DOHH2 (cell line): ENCODE measurements around the gene PAK1.

Experiments
- H3F3A ChIP-seq: fragments of 200-600 bp; sonication (generic), shearing (Covaris generic); 2 replicates; pipeline ENCODE4 v1.6.0; 2016; ENCODE audit warnings: antibody characterized with exemption, mild to moderate bottlenecking; ENCODE audit not compliant: control insufficient read depth, insufficient read depth
- H3K27ac ChIP-seq: fragments of 200-600 bp; sonication (generic); 2 replicates; pipeline ENCODE4 v1.5.1; 2014; ENCODE audit warnings: low read depth, mild to moderate bottlenecking, low read length, moderate library complexity
- H3K27me3 ChIP-seq: fragments of 200-600 bp; sonication (generic); 2 replicates; pipeline ENCODE4 v1.6.1; 2014; ENCODE audit warnings: mild to moderate bottlenecking, low read length, mixed read lengths; ENCODE audit not compliant: control insufficient read depth
- H3K36me3 ChIP-seq: fragments of 200-600 bp; sonication (generic); 2 replicates; pipeline ENCODE4 v1.6.1; 2014; ENCODE audit warnings: mild to moderate bottlenecking, low read length, moderate library complexity, mixed read lengths; ENCODE audit not compliant: control insufficient read depth
- H3K4me1 ChIP-seq: fragments of 200-600 bp; sonication (generic); 2 replicates; pipeline ENCODE4 v1.6.1; 2014; ENCODE audit warnings: mild to moderate bottlenecking, low read length, mixed read lengths; ENCODE audit not compliant: control insufficient read depth
- H3K4me2 ChIP-seq: fragments of 200-600 bp; sonication (generic); 2 replicates; pipeline ENCODE4 v1.6.0; 2014; ENCODE audit warnings: mild to moderate bottlenecking, low read length, moderate library complexity
- H3K4me3 ChIP-seq: fragments of 200-600 bp; sonication (generic); 2 replicates; pipeline ENCODE4 v1.5.1; 2014; ENCODE audit warnings: mild to moderate bottlenecking, low read length, mixed read lengths
- H3K79me2 ChIP-seq: fragments of 200-600 bp; sonication (generic); 2 replicates; pipeline ENCODE4 v1.6.1; 2014; ENCODE audit warnings: mild to moderate bottlenecking, low read length, mixed read lengths; ENCODE audit not compliant: control insufficient read depth
- H3K9me2 ChIP-seq: fragments of 200-600 bp; sonication (generic); replicated peaks from 2 replicates; pipeline ENCODE4 v1.6.1; 2014; ENCODE audit warnings: mild to moderate bottlenecking, low read length, mixed read lengths; ENCODE audit not compliant: control insufficient read depth
- H3K9me3 ChIP-seq: fragments of 200-600 bp; sonication (generic); 2 replicates; pipeline ENCODE4 v1.6.1; 2014; ENCODE audit warnings: antibody characterized with exemption, low read length, mixed read lengths; ENCODE audit not compliant: control insufficient read depth, insufficient read depth
- H4K20me1 ChIP-seq: fragments of 200-600 bp; sonication (generic); 2 replicates; pipeline ENCODE4 v1.6.0; 2014; ENCODE audit warnings: low read depth, mild to moderate bottlenecking, antibody characterized with exemption, low read length, moderate library complexity; ENCODE audit not compliant: control insufficient read depth, insufficient read depth
- CTCF ChIP-seq: fragments of 200-600 bp; sonication (generic); IDR thresholded peaks from one replicate; pipeline ENCODE4 v1.5.1; 2014; ENCODE audit warnings: antibody characterized with exemption, mild to moderate bottlenecking, low read depth, low read length; ENCODE audit not compliant: poor library complexity, severe bottlenecking
- EZH2phosphoT487 ChIP-seq: fragments of 200-600 bp; sonication (generic); IDR thresholded peaks from 2 replicates; pipeline ENCODE4 v1.6.1; 2017; ENCODE audit warnings: borderline replicate concordance, mild to moderate bottlenecking, antibody characterized with exemption, low read length, moderate library complexity, mixed read lengths

Gene PAK1

GRCh38 chr11:77508019-77508418 lies 34.1 kb upstream of the PAK1 start:
- no peak for TF ChIP-seq CTCF
- Histone ChIP-seq H3K27ac (no peak overlapping the region), H3K4me2 (no peak overlapping the region), H3K36me3 (no peaks in the 10 kb centered on the region), H3K4me1 (no peaks in the 10 kb centered on the region), H3K9me3 (no peaks in the 10 kb centered on the region), H3K27me3 (peaks cover 13% of the 10 kb centered on the region), H3F3A (no peaks in the 10 kb centered on the region), H3K79me2 (no peaks in the 10 kb centered on the region), H3K9me2 (no peaks in the 10 kb centered on the region), H4K20me1 (no peaks in the 10 kb centered on the region), H3K4me3 (no peak overlapping the region)

GRCh38 chr11:77506857-77507256 lies 33.0 kb upstream of the PAK1 start:
- no peak overlapping the region for H3K4me2 ChIP-seq
- no peaks in the 10 kb centered on the region for H3K36me3 ChIP-seq
- H3K4me1 ChIP-seq, result peaks cover under 1% of the 10 kb centered on the region; the same call in 1 of the 2 replicates
- H3K27me3 ChIP-seq, result peaks cover 15% of the 10 kb centered on the region
- H4K20me1 ChIP-seq, result no peaks in the 10 kb centered on the region
- H3K79me2 ChIP-seq, result no peaks in the 10 kb centered on the region
- H3K9me3 ChIP-seq, result no peaks in the 10 kb centered on the region
- no peaks in the 10 kb centered on the region for H3F3A ChIP-seq
- no peak overlapping the region for H3K27ac ChIP-seq
- H3K4me3 ChIP-seq, result no peak overlapping the region
- H3K9me2 ChIP-seq, result no peaks in the 10 kb centered on the region
- TF ChIP-seq EZH2phosphoT487, result no peak
- no peak for TF ChIP-seq CTCF

- H3K4me1 ChIP-seq, result peaks cover 7% of the 10 kb centered on the region; the same call in 1 of the 2 replicates
- TF ChIP-seq EZH2phosphoT487, result no peak
- no peak for TF ChIP-seq CTCF
- no peaks in the 10 kb centered on the region for H3K36me3 ChIP-seq
- H3F3A ChIP-seq, result no peaks in the 10 kb centered on the region
- H3K4me2 ChIP-seq, result no peak overlapping the region
- no peaks in the 10 kb centered on the region for H4K20me1 ChIP-seq
- H3K9me2 ChIP-seq, result no peaks in the 10 kb centered on the region
- H3K27me3 ChIP-seq, result peaks cover 19% of the 10 kb centered on the region
- H3K79me2 ChIP-seq, result no peaks in the 10 kb centered on the region
- no peak overlapping the region for H3K4me3 ChIP-seq
- no peak overlapping the region for H3K27ac ChIP-seq
- H3K9me3 ChIP-seq, result no peaks in the 10 kb centered on the region
These were observed 32.1 kb upstream of the PAK1 start for GRCh38 chr11:77505956-77506355.

GRCh38 chr11:77503006-77503405 lies 29.1 kb upstream of the PAK1 start:
- Histone ChIP-seq H3K4me1 (peaks cover 7% of the 10 kb centered on the region; the same call in 1 of the 2 replicates), H3K27ac (no peak overlapping the region)
- TF ChIP-seq CTCF (no peak), EZH2phosphoT487 (no peak)

More at GRCh38 chr11:77503006-77503405, 29.1 kb upstream of the PAK1 start:
- H3K9me3 ChIP-seq, result no peaks in the 10 kb centered on the region
- no peak overlapping the region for H3K4me3 ChIP-seq
- H4K20me1 ChIP-seq, result no peaks in the 10 kb centered on the region
- no peaks in the 10 kb centered on the region for H3K9me2 ChIP-seq
- H3K36me3 ChIP-seq, result no peaks in the 10 kb centered on the region
- no peaks in the 10 kb centered on the region for H3F3A ChIP-seq
- H3K27me3 ChIP-seq, result peaks cover 19% of the 10 kb centered on the region
- no peak overlapping the region for H3K4me2 ChIP-seq
- no peaks in the 10 kb centered on the region for H3K79me2 ChIP-seq
